Right atrium auricular region (tissue), 2 donors: ENCODE measurements around the gene FAM81A. TPM values are rescaled to one million over a fixed set of nuclear protein-coding genes. Genes with fewer than 3 reads are reported as not detected.

Experiments used
- DNase-seq: peaks from one replicate; pipeline ENCODE4 v3.0.0-alpha.2; 2019; ENCODE audit warnings: low spot score
- H3K27ac ChIP-seq, 2 donors: fragments of 200-600 bp; sonication (generic); 1 replicate in 1 of 2; 2 replicates in 1 of 2; pipeline ENCODE4 v1.5.1; 2016 to 2019
- H3K27me3 ChIP-seq, 2 donors: fragments of 200-600 bp; sonication (generic); one replicate each; pipeline versions ENCODE4 v1.5.1 to v1.6.0; 2017 to 2019
- H3K36me3 ChIP-seq: fragments of 200-600 bp; sonication (generic); one replicate; pipeline ENCODE4 v1.5.1; 2016
- H3K4me1 ChIP-seq, 2 donors: fragments of 200-600 bp; sonication (generic); one replicate each; pipeline versions ENCODE4 v1.5.1 to v1.6.0; 2017 to 2019
- H3K4me3 ChIP-seq, 2 donors: fragments of 200-600 bp; sonication (generic); 1 replicate in 1 of 2; 2 replicates in 1 of 2; pipeline ENCODE4 v1.5.1; 2017 to 2019; ENCODE audit warnings: mild to moderate bottlenecking in 1 of 2, moderate library complexity in 1 of 2
- H3K9me3 ChIP-seq, 2 donors: fragments of 200-600 bp; sonication (generic); one replicate each; pipeline ENCODE4 v1.5.1; 2019
- CTCF ChIP-seq, 2 donors: fragments of 200-600 bp; sonication (generic); IDR thresholded peaks; one replicate each; pipeline ENCODE4 v1.5.1; 2019; ENCODE audit warnings: antibody characterized with exemption in 2 of 2
- total RNA-seq, 2 donors: library from RNA; depleted of rRNA; stranded (reverse); fragments of >200 nt; gene quantifications; one replicate each; pipeline ENCODE4 v1.1.0, GENCODE V29; 2016

FAM81A gene
- total RNA-seq, 2 donors from 2014 or later, result 0.98 to 2.0 TPM

- peaks cover 0 to 9% of the 10 kb centered on the region in 2 donors for H3K9me3 ChIP-seq
- no peaks in the 10 kb centered on the region for H3K36me3 ChIP-seq
- no peak overlapping the region for H3K4me3 ChIP-seq
- peak; percentile 51 to 91 for TF ChIP-seq CTCF (IDR thresholded peaks at IDR 0.05)
- DNase-seq, result peak; percentile 67
- H3K27ac ChIP-seq, result no peak overlapping the region
- peaks cover 0 to 6% of the 10 kb centered on the region in 2 donors for H3K4me1 ChIP-seq
- H3K27me3 ChIP-seq, result no peaks in the 10 kb centered on the region
Observed at GRCh38 chr15:59492389-59493377, 54.7 kb downstream of the FAM81A start.

DNA sequence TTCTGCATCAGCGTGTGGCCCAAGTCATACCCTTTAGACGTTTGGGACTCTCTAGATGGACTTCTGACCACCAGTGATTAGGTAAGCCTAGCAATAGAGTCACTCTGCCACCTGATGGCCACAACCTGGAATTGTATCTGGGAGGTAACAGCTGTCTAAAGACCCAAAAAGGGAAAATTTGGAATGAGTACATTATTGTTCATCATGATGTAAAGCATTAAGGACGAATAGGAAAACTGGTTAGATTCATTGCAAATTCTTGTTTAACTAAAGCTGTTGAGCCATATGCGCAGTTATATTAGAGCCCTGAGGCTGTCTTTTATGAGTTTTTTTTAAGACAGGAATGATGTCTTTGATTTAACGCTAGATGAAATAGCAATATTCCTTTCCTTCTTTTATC, 63.6 kb downstream of the FAM81A start:
- DNase-seq, result no peak
- no peak overlapping the region for H3K27ac ChIP-seq
- TF ChIP-seq CTCF (IDR thresholded peaks at IDR 0.05), result peak; percentile 29 to 62
- H3K27me3 ChIP-seq, result no peaks in the 10 kb centered on the region
- no peaks in the 10 kb centered on the region for H3K36me3 ChIP-seq
- no peaks in the 10 kb centered on the region for H3K4me1 ChIP-seq
- H3K4me3 ChIP-seq, result no peak overlapping the region
- H3K9me3 ChIP-seq, result no peaks in the 10 kb centered on the region

DNA sequence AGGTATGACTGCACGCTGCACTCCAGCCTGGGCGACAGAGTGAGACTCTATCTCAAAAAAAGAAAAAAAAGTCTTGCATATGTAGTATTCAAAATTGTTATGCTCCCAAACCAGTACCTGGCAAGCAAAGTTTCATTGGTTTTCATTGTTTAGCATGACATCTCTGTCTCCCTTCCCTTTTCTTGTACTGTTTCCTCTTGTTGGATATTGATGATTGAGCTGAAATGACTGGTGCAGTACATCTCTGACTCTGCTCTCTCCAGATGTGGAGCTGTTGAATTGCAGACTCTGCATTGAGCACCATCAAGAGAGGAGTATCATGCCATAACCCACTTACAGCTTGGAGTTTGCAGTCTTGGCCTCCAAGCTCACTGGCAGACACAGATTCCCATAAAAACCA, 77.2 kb downstream of the FAM81A start:
- Histone ChIP-seq H3K4me1 (no peaks in the 10 kb centered on the region), H3K9me3 (no peaks in the 10 kb centered on the region), H3K4me3 (no peak overlapping the region), H3K36me3 (no peaks in the 10 kb centered on the region), H3K27ac (no peak overlapping the region), H3K27me3 (no peaks in the 10 kb centered on the region)
- DNase-seq, result no peak
- TF ChIP-seq CTCF (IDR thresholded peaks at IDR 0.05), result no peak

- Histone ChIP-seq H3K27ac (no peak overlapping the region), H3K36me3 (no peaks in the 10 kb centered on the region), H3K4me1 (no peaks in the 10 kb centered on the region), H3K9me3 (no peaks in the 10 kb centered on the region), H3K4me3 (no peak overlapping the region), H3K27me3 (no peaks in the 10 kb centered on the region)
- no peak for DNase-seq
- no peak for TF ChIP-seq CTCF (IDR thresholded peaks at IDR 0.05)
Observed at GRCh38 chr15:59516655-59517461, 78.9 kb downstream of the FAM81A start.

- no peaks in the 10 kb centered on the region for H3K36me3 ChIP-seq
- no peak overlapping the region for H3K27ac ChIP-seq
- no peak for DNase-seq
- no peaks in the 10 kb centered on the region for H3K4me1 ChIP-seq
- no peak overlapping the region for H3K4me3 ChIP-seq
- no peaks in the 10 kb centered on the region for H3K9me3 ChIP-seq
- TF ChIP-seq CTCF (IDR thresholded peaks at IDR 0.05), result no peak
- H3K27me3 ChIP-seq, result no peaks in the 10 kb centered on the region
Observed at GRCh38 chr15:59519329-59519728, 81.3 kb downstream of the FAM81A start.
